DMS53 treated with DMSO at 0.1 percent for 48 hours (cell line): Measurements from ENCODE around the gene PPWD1.
A peak's percentile ranks its signal among the peaks of the same experiment; 100 is the strongest.

ENCODE experiments used
- DNase-seq: peaks from one replicate; lab custom pipeline; 2025; ENCODE audit not compliant: unreplicated experiment; lab: John Stamatoyannopoulos, UW

The PPWD1 gene

GRCh38 chr5:65623482-65623881 lies 60.4 kb downstream of the PPWD1 start:
- no peak for DNase-seq

- peak; percentile 96 for DNase-seq
These were observed 61.0 kb downstream of the PPWD1 start, which contains the start of gene TRIM23 for GRCh38 chr5:65624025-65624570. TRIM23 (minus strand) TSS chr5:65624333; CDS start chr5:65624274, 59 bp downstream.

- peak; percentile 96 for DNase-seq
These were observed 61.8 kb downstream of the PPWD1 start, which contains the start of the genes SHLD3 and TRAPPC13 for GRCh38 chr5:65624571-65625555. SHLD3 (plus strand) TSS chr5:65625027; CDS start chr5:65629588, 4,561 bp downstream. TRAPPC13 (plus strand) TSS chr5:65625027; CDS start chr5:65625061, 34 bp downstream.

- no peak for DNase-seq
These were observed 62.6 kb downstream of the PPWD1 start for GRCh38 chr5:65625743-65626142.

- no peak for DNase-seq
These were observed 67.9 kb downstream of the PPWD1 start for GRCh38 chr5:65630981-65631380.
